ENCODE data around the gene KRT6A.

The KRT6A gene

GRCh38 chr12:52524898-52525591 is 32.0 kb upstream of the KRT6A start:
- H3K9me3 ChIP-seq (ENCODE audit: control insufficient read depth in 2 of 2, low read length in 2 of 2) = no peaks in the 10 kb centered on the region
- no peaks in the 10 kb centered on the region for H3K36me3 ChIP-seq (ENCODE audit: control insufficient read depth in 2 of 2, insufficient read depth in 2 of 2, low read length in 2 of 2)
- no peak overlapping the region for H3K27ac ChIP-seq (ENCODE audit: low read depth in 2 of 2, low read length in 2 of 2)
- no peaks in the 10 kb centered on the region for H3K4me1 ChIP-seq (ENCODE audit: control insufficient read depth in 2 of 2, insufficient read depth in 2 of 2, low read length in 2 of 2)
- H3K27me3 ChIP-seq (ENCODE audit: control insufficient read depth in 2 of 2, insufficient read depth in 2 of 2, low read length in 2 of 2) = peaks cover 0 to 4% of the 10 kb centered on the region in 2 donors
- H3K9ac ChIP-seq (ENCODE audit: low read depth in 1 of 2, low read length in 2 of 2) = no peak overlapping the region
- no peak overlapping the region for H3K4me3 ChIP-seq (ENCODE audit: low read length in 2 of 2)

DNA sequence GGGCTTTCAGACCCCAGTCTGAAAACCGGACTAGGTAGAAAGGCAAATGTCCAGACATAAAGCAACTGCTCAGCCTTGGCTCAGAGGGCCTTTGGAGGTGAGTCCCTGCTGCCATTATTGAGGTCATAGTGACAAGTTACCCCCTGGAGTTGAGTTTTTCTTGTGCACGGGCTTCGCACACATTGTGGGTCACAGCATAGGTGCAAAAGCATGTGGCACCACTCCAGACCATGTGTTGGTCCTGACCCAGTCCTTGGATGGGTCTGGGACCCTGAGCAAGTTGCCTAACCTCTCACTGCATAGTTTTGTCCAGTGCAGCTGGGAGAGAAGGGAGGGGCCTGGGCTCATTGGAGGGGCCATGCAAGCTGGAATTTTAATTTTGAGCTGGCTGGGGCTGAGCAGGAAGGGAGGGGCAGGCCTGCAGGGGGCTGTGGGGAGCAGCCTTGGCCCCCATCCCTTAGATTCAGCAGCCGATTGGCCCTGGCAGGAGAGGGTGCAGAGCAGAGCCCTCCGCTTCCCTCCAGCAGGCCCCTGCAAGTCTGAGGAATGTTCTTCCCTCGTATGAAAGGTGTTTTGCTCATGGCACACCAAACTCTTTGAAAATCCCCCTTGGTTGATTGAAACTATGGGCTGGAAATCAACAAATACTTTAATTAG is 31.3 kb upstream of the KRT6A start:
- no peaks in the 10 kb centered on the region for H3K4me1 ChIP-seq (ENCODE audit: control insufficient read depth in 2 of 2, insufficient read depth in 2 of 2, low read length in 2 of 2)
- no peak overlapping the region for H3K4me3 ChIP-seq (ENCODE audit: low read length in 2 of 2)
- no peak overlapping the region for H3K9ac ChIP-seq (ENCODE audit: low read depth in 1 of 2, low read length in 2 of 2)
- H3K36me3 ChIP-seq (ENCODE audit: control insufficient read depth in 2 of 2, insufficient read depth in 2 of 2, low read length in 2 of 2) = no peaks in the 10 kb centered on the region
- H3K9me3 ChIP-seq (ENCODE audit: control insufficient read depth in 2 of 2, low read length in 2 of 2) = no peaks in the 10 kb centered on the region
- H3K27ac ChIP-seq (ENCODE audit: low read depth in 2 of 2, low read length in 2 of 2) = no peak overlapping the region
- peaks cover 0 to 4% of the 10 kb centered on the region in 2 donors for H3K27me3 ChIP-seq (ENCODE audit: control insufficient read depth in 2 of 2, insufficient read depth in 2 of 2, low read length in 2 of 2)

DNA sequence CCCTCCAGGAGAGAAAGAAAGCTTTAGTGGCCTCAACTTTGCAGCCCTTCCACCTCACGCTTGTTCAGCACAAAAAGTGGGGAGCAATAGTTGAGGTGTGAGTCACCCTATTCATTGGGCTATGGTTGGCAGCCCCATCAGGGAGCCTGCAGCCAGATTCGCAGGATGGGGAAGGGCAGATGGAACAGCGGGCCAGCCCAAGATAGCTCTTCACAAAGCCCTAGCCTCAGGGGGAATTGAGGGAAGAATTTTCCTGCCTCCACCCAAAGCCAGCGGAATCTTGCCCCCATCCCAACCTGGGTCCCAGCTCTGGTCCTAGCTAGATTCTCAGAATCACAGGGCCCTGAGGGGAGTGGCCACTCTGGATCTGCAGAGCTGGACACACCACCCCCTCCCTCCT is 30.8 kb upstream of the KRT6A start:
- H3K36me3 ChIP-seq (ENCODE audit: control insufficient read depth in 2 of 2, insufficient read depth in 2 of 2, low read length in 2 of 2) = no peaks in the 10 kb centered on the region
- peaks cover 0 to 4% of the 10 kb centered on the region in 2 donors for H3K27me3 ChIP-seq (ENCODE audit: control insufficient read depth in 2 of 2, insufficient read depth in 2 of 2, low read length in 2 of 2)
- no peaks in the 10 kb centered on the region for H3K9me3 ChIP-seq (ENCODE audit: control insufficient read depth in 2 of 2, low read length in 2 of 2)
- H3K9ac ChIP-seq (ENCODE audit: low read depth in 1 of 2, low read length in 2 of 2) = no peak overlapping the region
- H3K27ac ChIP-seq (ENCODE audit: low read depth in 2 of 2, low read length in 2 of 2) = no peak overlapping the region
- no peak overlapping the region for H3K4me3 ChIP-seq (ENCODE audit: low read length in 2 of 2)
- H3K4me1 ChIP-seq (ENCODE audit: control insufficient read depth in 2 of 2, insufficient read depth in 2 of 2, low read length in 2 of 2) = no peaks in the 10 kb centered on the region

DNA sequence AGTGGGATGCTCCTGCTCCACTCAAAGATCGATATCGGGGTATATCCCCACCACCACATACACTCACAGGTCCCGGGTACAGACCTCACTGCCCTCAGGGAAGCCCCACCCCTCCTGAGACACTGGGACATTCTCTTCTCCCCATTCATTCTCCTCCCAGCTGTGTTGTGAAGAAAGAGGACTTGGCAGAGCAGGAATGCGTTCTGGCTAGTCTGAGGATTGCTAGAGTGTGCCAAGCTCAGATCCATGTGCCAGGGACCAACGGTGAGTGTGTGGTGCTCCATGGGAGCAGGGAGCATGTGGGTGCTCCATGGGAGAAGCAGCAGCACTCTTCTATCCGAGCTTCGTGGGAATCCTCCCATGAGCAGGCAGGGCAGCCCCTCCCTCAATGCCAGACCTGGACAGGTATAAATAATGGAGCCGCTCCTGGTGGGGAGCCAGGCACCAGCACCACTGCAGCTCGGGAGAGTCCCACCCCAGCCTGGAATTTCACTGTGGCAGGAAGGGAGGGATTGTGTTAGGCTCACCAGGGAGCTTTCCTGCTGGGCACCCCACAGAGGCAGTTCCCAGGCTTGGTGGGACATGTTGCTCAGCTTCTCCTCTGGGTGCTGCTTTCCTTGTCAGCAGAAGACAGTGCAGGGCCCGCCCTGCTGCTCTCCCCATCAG is 29.4 kb upstream of the KRT6A start:
- no peak overlapping the region for H3K4me3 ChIP-seq (ENCODE audit: low read length in 2 of 2)
- no peak overlapping the region for H3K27ac ChIP-seq (ENCODE audit: low read depth in 2 of 2, low read length in 2 of 2)
- H3K9ac ChIP-seq (ENCODE audit: low read depth in 1 of 2, low read length in 2 of 2) = no peak overlapping the region
- H3K4me1 ChIP-seq (ENCODE audit: control insufficient read depth in 2 of 2, insufficient read depth in 2 of 2, low read length in 2 of 2) = no peaks in the 10 kb centered on the region
- peaks cover 0 to 4% of the 10 kb centered on the region in 2 donors for H3K27me3 ChIP-seq (ENCODE audit: control insufficient read depth in 2 of 2, insufficient read depth in 2 of 2, low read length in 2 of 2)
- H3K9me3 ChIP-seq (ENCODE audit: control insufficient read depth in 2 of 2, low read length in 2 of 2) = no peaks in the 10 kb centered on the region
- H3K36me3 ChIP-seq (ENCODE audit: control insufficient read depth in 2 of 2, insufficient read depth in 2 of 2, low read length in 2 of 2) = no peaks in the 10 kb centered on the region

DNA sequence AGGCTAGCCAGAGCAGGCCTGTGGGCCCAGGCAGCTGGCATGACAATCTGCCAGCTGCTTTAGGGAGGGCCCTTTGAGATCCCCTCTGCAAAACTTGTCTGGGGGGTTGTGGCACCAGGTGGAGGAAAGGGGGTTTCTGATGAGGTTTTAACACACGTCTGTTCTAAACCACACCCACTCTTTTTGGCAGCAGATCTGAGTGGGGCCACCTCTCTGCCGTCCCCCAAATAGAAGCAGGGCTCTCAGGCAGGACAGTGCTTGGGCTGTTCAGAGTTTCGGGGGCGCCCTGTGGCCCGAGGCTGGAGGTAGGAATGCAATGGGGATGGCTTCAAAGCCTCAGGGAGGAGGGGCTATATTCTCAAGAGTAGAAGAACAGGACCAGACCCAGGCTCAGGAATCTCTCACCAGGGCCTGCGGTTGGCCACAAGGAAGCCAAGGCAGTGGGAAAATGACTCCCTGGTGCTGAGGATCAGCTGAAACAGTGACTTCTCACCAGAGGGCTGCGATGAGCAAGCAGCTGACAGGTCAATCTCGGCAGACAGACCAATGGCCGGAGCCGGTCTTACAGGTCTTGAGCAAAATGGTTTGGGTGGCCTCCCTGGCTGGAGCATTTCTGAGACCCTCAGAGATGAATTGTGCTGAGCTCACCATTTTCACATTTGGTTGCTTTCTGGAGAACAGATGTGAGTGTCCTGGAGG is 28.7 kb upstream of the KRT6A start:
- Histone ChIP-seq H3K4me3 (ENCODE audit: low read length in 2 of 2) (no peak overlapping the region), H3K9me3 (ENCODE audit: control insufficient read depth in 2 of 2, low read length in 2 of 2) (no peaks in the 10 kb centered on the region), H3K4me1 (ENCODE audit: control insufficient read depth in 2 of 2, insufficient read depth in 2 of 2, low read length in 2 of 2) (no peaks in the 10 kb centered on the region), H3K9ac (ENCODE audit: low read depth in 1 of 2, low read length in 2 of 2) (no peak overlapping the region), H3K27ac (ENCODE audit: low read depth in 2 of 2, low read length in 2 of 2) (no peak overlapping the region), H3K36me3 (ENCODE audit: control insufficient read depth in 2 of 2, insufficient read depth in 2 of 2, low read length in 2 of 2) (no peaks in the 10 kb centered on the region), H3K27me3 (ENCODE audit: control insufficient read depth in 2 of 2, insufficient read depth in 2 of 2, low read length in 2 of 2) (peaks cover 0 to 4% of the 10 kb centered on the region in 2 donors)

- Histone ChIP-seq H3K36me3 (ENCODE audit: control insufficient read depth in 2 of 2, insufficient read depth in 2 of 2, low read length in 2 of 2) (no peaks in the 10 kb centered on the region), H3K4me1 (ENCODE audit: control insufficient read depth in 2 of 2, insufficient read depth in 2 of 2, low read length in 2 of 2) (no peaks in the 10 kb centered on the region), H3K27ac (ENCODE audit: low read depth in 2 of 2, low read length in 2 of 2) (no peak overlapping the region), H3K9me3 (ENCODE audit: control insufficient read depth in 2 of 2, low read length in 2 of 2) (no peaks in the 10 kb centered on the region), H3K9ac (ENCODE audit: low read depth in 1 of 2, low read length in 2 of 2) (no peak overlapping the region), H3K4me3 (ENCODE audit: low read length in 2 of 2) (no peak overlapping the region), H3K27me3 (ENCODE audit: control insufficient read depth in 2 of 2, insufficient read depth in 2 of 2, low read length in 2 of 2) (peaks cover 0 to 4% of the 10 kb centered on the region in 2 donors)
Observed at GRCh38 chr12:52521175-52521567, 28.1 kb upstream of the KRT6A start.

DNA sequence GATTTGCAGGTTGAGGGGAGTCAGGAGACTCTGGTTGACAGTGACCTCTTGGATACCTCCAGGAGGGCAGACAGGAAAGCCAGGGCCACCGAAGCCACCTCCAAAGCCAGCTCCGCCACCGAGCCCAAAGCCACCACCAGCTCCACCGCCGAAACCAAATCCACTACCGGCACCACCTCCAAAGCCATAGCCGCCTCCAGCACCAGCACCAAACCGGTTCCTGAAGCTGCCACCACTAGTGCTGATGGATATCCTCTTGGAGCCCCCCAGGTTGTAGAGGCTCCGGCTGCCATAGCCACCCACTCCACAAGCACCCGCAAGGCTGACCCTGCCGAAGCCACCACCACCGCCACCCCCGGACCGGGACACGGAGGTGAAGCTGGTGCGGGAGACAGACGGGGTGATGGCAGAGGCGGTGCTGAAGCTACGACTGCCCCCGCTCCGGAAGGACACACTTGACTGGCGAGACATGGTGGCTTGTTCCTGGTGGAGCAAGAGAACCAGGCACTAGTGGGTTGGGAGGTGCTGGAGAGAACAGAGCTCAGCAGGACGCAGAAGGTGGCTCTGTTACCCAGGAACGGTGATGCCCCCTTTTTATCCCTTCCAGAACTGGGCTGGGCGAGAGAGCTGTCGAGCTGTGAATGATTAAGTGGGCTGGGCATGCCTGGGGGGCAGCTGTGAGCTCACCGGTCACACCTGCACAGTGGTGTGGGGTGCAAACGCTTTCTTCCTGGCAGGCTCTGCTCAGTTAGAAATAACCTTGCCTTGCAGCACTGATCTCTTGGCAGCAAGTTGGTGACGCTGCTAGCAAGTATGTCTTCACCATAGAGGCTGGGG is 27.0 kb upstream of the KRT6A start, which contains the start of gene KRT5:
Gene KRT5, minus strand, starts transcription at position 569 of the 837 bp plus-strand sequence. Its CDS starts 98 bp downstream, at position 471.
- Histone ChIP-seq H3K9ac (ENCODE audit: low read depth in 1 of 2, low read length in 2 of 2) (no peak within 1 kb of the TSS), H3K9me3 (ENCODE audit: control insufficient read depth in 2 of 2, low read length in 2 of 2) (no peaks in the 10 kb centered on the region), H3K27me3 (ENCODE audit: control insufficient read depth in 2 of 2, insufficient read depth in 2 of 2, low read length in 2 of 2) (peaks cover 0 to 4% of the 10 kb centered on the region in 2 donors), H3K27ac (ENCODE audit: low read depth in 2 of 2, low read length in 2 of 2) (no peak within 1 kb of the TSS), H3K4me3 (ENCODE audit: low read length in 2 of 2) (no peak within 1 kb of the TSS), H3K36me3 (ENCODE audit: control insufficient read depth in 2 of 2, insufficient read depth in 2 of 2, low read length in 2 of 2) (no peaks in the 10 kb centered on the region), H3K4me1 (ENCODE audit: control insufficient read depth in 2 of 2, insufficient read depth in 2 of 2, low read length in 2 of 2) (no peaks in the 10 kb centered on the region)

GRCh38 chr12:52519387-52519703 is 26.3 kb upstream of the KRT6A start:
- Histone ChIP-seq H3K27me3 (ENCODE audit: control insufficient read depth in 2 of 2, insufficient read depth in 2 of 2, low read length in 2 of 2) (peaks cover 0 to 4% of the 10 kb centered on the region in 2 donors), H3K9ac (ENCODE audit: low read depth in 1 of 2, low read length in 2 of 2) (no peak overlapping the region), H3K27ac (ENCODE audit: low read depth in 2 of 2, low read length in 2 of 2) (no peak overlapping the region), H3K36me3 (ENCODE audit: control insufficient read depth in 2 of 2, insufficient read depth in 2 of 2, low read length in 2 of 2) (no peaks in the 10 kb centered on the region), H3K4me1 (ENCODE audit: control insufficient read depth in 2 of 2, insufficient read depth in 2 of 2, low read length in 2 of 2) (no peaks in the 10 kb centered on the region), H3K4me3 (ENCODE audit: low read length in 2 of 2) (no peak overlapping the region), H3K9me3 (ENCODE audit: control insufficient read depth in 2 of 2, low read length in 2 of 2) (no peaks in the 10 kb centered on the region)

- Histone ChIP-seq H3K27ac (ENCODE audit: low read depth in 2 of 2, low read length in 2 of 2) (no peak overlapping the region), H3K36me3 (ENCODE audit: control insufficient read depth in 2 of 2, insufficient read depth in 2 of 2, low read length in 2 of 2) (no peaks in the 10 kb centered on the region), H3K27me3 (ENCODE audit: control insufficient read depth in 2 of 2, insufficient read depth in 2 of 2, low read length in 2 of 2) (peaks cover 0 to 4% of the 10 kb centered on the region in 2 donors), H3K4me3 (ENCODE audit: low read length in 2 of 2) (no peak overlapping the region), H3K9ac (ENCODE audit: low read depth in 1 of 2, low read length in 2 of 2) (no peak overlapping the region), H3K4me1 (ENCODE audit: control insufficient read depth in 2 of 2, insufficient read depth in 2 of 2, low read length in 2 of 2) (no peaks in the 10 kb centered on the region), H3K9me3 (ENCODE audit: control insufficient read depth in 2 of 2, low read length in 2 of 2) (no peaks in the 10 kb centered on the region)
Observed at GRCh38 chr12:52518574-52519386, 25.7 kb upstream of the KRT6A start.
